Activated naive CD8-positive, alpha-beta T cell treated with anti-CD3 and anti-CD28 coated beads for 36 hours (primary cell): ENCODE data around the gene FBL. TPM values are rescaled to one million over a fixed set of nuclear protein-coding genes. Genes with fewer than 3 reads are reported as not detected.
"Not testable (repeated sequence)": the region's sequence is repeated elsewhere in the genome, so short reads cannot be mapped to it uniquely, and the experiment has no call there.

Experiments used
- DNase-seq: peaks from one replicate; pipeline ENCODE4 v3.0.0; 2021
- H3K27ac Mint-ChIP-seq: one replicate; pipeline ENCODE4 v1.8.0; 2022; ENCODE audit warnings: mild to moderate bottlenecking, moderate library complexity, mixed read lengths
- H3K27me3 Mint-ChIP-seq: one replicate; pipeline ENCODE4 v1.8.0; 2022; ENCODE audit warnings: mild to moderate bottlenecking, mixed read lengths
- H3K36me3 Mint-ChIP-seq: one replicate; pipeline ENCODE4 v1.8.0; 2021; ENCODE audit warnings: mild to moderate bottlenecking, mixed read lengths
- H3K4me1 Mint-ChIP-seq: one replicate; pipeline ENCODE4 v1.8.0; 2021; ENCODE audit warnings: mixed read lengths
- H3K4me3 Mint-ChIP-seq: one replicate; pipeline ENCODE4 v1.8.0; 2022; ENCODE audit warnings: mild to moderate bottlenecking, moderate library complexity, mixed read lengths
- H3K9me3 Mint-ChIP-seq: one replicate; pipeline ENCODE4 v1.8.0; 2022; ENCODE audit warnings: mixed read lengths
- total RNA-seq, 2 experiments: library from RNA; stranded (reverse); gene quantifications; one replicate each; pipeline ENCODE4 v1.2.3, GENCODE V29; 2021

FBL gene
- 100 to 1,000 TPM; 925 to 936 TPM for total RNA-seq

DNA sequence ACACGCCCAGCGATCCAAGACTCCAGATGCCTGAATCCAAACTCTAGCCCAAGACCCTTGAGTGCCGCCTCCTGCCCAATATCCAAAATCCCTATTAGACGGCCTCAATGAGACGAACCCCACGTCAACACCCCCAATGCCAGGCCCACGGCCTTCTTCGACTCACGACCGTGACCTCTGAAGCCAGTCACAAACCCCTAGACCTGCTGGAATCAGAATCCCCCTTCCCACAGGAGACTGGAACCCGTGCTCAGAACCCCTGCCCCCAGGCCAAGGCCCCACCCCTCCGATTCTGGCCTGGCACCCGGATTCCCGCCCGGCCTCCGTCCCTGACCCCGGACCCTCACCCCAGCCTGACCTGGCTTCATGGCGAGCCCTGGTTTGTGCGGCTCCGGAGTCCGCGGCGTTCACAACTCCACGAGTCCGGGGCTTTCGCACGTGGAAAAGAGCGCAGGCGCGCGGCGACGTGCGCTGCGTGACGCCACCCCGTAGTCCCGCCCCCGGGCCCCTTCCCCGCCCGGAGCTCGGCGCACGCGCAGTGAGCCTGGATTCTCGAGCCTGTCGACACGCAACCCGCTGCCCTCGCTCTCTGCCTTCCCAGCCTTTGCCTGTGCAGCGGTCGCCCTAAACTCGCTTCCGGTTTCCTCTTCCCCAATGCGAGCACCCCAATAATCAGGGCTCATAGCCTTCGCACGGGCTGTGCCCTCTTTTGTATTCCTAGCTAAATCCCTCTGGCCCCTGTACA, at the start of gene FBL:
Gene FBL, minus strand, starts transcription at position 447 of the 745 bp plus-strand sequence. Its CDS starts 79 bp downstream, at position 368.
- DNase-seq = peak; percentile 98
- peak within 1 kb of the TSS; percentile 97 for H3K27ac Mint-ChIP-seq
- H3K4me1 Mint-ChIP-seq = peaks cover 38% of the 10 kb centered on the region
- H3K4me3 Mint-ChIP-seq = peak within 1 kb of the TSS; percentile 96
- H3K27me3 Mint-ChIP-seq = no peaks in the 10 kb centered on the region
- peaks cover 33% of the 10 kb centered on the region for H3K36me3 Mint-ChIP-seq
- H3K9me3 Mint-ChIP-seq = no peaks in the 10 kb centered on the region

DNA sequence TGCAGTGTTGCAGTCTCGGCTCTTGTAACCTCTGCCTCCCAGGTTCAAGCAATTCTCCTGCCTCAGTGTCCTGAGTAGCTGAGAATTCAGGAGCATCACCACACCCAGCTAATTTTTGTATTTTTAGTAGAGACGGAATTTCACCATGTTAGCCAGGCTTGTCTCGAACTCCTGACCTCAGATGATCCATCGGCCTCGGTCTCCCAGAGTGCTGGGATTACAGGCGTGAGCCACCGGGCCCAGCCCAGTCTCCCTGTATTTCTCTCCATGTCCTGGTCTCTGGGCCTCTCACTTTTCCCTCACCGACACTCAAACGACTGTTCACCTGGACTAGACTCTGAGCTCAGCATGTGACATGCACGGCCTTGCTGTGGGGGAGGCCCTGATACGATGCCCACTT, 48.9 kb upstream of the FBL start:
- H3K4me3 Mint-ChIP-seq, H3K9me3 Mint-ChIP-seq, H3K36me3 Mint-ChIP-seq, H3K27me3 Mint-ChIP-seq, DNase-seq, H3K27ac Mint-ChIP-seq, H3K4me1 Mint-ChIP-seq: not testable (repeated sequence)

DNA sequence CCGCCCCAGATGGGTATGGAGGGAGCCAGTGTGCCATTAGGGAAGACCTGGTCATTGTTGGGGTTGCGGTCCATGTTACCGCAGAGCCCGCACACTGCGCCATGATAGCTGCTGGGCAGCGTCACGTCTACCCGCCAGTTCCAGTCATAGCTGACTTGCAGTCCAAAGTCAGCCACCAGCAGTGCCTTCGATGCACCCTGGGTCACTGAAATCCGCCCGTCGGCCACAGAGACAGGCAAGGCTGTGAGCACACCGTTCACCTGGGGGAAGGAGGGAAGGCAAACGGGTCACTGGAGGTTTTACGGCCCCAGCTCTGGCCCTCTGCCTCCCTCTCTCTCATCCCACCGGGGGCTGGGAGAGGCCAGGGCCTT, 48.0 kb upstream of the FBL start:
- H3K4me1 Mint-ChIP-seq, H3K4me3 Mint-ChIP-seq, H3K27me3 Mint-ChIP-seq, H3K27ac Mint-ChIP-seq, DNase-seq, H3K9me3 Mint-ChIP-seq, H3K36me3 Mint-ChIP-seq: not testable (repeated sequence)

DNA sequence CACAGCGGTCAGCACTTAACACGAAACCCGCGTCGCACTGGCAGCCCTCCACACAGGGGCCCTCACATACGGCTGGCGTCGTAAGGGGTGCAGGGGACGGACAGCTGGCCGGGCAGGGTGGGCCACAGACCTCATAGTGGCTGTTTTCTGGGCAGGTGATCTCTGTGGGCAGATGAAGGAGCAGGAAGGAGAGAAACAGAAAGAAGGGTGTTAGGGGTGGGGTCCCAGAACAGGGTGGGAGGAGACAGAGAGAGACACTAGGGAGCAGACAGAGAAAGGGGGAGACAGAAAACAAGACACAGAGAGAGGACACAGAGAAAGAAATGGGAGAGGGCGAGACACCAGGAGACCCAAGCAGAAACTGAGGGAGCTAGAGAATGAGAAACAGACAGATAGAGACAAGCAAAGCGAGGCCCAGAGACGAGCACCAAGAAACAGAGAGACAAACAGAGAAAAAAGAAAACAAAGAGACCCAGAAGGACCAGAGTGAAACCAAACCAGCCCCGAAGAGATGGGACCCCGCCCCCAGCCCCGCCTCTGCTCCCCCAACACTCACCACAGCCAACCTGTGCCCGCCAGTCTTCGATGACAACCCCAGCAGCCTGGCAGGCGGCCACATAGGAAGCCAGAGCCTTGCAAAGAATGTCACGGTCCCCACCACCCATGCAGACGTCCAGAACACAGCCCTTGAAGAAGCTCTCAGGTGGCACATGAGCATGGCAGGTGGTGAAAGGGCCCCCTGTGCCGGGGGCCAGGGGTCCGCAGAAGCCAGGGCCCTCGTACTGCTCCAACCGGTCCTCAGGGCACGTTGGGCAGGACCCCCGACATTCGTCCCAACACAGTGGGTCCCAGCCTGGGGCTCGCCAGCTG, 47.4 kb upstream of the FBL start:
- peak; percentile 30 for DNase-seq
- Mint-ChIP-seq H3K27ac (peak overlapping the region; percentile 64), H3K4me3 (peak overlapping the region; percentile 9)
- not testable (repeated sequence) for H3K36me3 Mint-ChIP-seq, H3K27me3 Mint-ChIP-seq, H3K4me1 Mint-ChIP-seq, H3K9me3 Mint-ChIP-seq

DNA sequence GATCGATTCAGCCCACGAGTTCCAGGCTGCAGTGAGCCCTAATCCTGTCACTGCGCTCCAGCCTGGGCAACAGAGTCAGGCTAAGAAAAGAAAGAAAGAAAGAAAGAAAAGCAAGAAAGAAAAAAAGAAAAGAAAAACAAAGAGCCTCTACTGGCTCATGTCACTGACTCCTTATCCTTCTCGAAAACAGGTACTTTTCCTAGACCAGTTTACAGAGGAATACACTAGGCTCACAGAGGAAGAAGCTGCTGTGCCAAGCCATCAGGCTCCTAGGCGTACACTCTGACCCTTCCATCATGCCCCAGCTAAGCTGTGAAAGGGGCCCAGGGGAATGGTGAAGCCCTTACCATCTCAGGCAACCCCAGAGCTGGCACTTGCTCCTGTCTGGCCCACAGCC, 46.3 kb upstream of the FBL start:
- H3K27ac Mint-ChIP-seq, H3K36me3 Mint-ChIP-seq, DNase-seq, H3K4me1 Mint-ChIP-seq, H3K27me3 Mint-ChIP-seq, H3K9me3 Mint-ChIP-seq, H3K4me3 Mint-ChIP-seq: not testable (repeated sequence)

DNA sequence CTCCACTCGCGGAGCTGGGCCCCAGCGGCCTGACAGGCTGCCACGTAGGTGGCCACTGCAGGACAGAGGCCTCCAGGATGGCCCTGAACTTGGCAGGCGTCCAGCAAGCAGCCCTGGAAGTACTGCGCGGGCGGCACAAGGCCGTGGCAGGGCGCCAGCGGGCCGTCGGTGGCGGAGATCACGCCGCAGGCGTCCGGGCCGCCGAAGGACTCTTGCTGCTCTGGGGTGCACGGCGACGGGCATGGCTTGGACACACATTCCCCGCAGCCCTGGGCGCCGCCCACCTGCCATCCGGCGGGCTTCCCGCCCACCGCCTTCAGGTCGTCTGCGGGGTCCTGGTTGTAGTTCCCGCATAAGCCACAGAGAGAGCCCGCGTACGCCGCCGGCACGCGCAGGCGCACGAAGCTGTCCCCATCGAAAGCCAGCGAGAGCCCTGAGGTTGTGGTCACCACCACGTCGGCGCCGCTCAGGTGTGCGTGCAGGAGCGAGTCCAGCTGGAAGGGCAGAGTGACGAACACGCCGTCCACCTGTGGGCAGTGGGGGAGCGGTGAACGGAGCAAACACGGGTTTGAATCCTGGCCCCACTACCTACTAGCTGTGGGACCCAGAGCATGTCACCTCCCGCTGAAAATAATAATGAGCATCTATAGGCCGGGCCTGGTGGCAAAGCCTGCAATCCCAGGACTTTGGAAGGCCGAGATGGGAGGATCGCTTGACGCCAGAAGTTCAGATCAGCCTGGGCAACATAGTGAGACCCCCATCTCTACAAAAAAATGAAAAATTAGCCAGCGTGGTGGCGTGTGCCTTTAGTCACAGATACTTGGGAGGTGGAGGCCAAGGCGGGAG, 45.7 kb upstream of the FBL start:
- H3K36me3 Mint-ChIP-seq, H3K27ac Mint-ChIP-seq, DNase-seq, H3K9me3 Mint-ChIP-seq, H3K4me3 Mint-ChIP-seq, H3K4me1 Mint-ChIP-seq, H3K27me3 Mint-ChIP-seq: not testable (repeated sequence)

DNA sequence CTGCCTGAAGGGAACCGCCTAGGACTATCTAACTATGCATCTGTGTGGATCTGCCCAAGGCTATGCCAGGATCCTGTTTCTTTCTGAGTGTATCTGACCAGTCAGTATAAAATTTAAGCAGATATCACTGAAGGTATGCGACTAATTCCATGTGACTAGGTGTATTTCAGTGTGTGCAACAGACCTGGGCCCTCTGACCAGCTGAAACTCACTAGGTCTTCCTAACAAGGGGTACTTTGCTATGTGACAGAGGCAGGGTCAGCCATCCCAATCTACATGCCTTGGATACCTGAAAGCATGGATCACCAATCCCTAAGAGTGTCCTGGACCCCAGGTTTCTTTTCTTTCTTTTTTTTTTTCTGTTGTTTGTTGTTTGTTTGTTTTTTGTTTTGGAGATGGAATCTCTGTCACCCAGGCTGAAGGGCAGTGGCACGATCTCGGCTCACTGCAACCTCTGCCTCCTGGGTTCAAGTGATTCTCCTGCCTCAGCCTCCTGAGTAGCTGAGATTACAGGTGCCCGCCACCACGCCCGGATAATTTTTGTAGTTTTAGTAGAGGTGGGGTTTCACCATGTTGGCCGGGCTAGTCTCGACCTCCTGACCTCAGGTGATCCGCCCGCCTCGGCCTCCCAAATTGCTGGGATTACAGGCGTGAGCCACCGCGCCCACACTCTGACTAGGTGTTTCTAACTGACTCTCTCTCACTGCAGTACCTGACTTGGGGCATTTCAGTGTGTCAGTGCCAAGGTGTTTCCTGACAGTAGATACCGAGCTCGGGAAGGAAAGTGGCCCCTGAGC, 44.8 kb upstream of the FBL start:
- no peak overlapping the region for H3K27ac Mint-ChIP-seq
- H3K4me3 Mint-ChIP-seq = no peak overlapping the region
- peaks cover 3% of the 10 kb centered on the region for H3K4me1 Mint-ChIP-seq
- no peaks in the 10 kb centered on the region for H3K27me3 Mint-ChIP-seq
- no peak for DNase-seq
- peaks cover 4% of the 10 kb centered on the region for H3K36me3 Mint-ChIP-seq
- no peaks in the 10 kb centered on the region for H3K9me3 Mint-ChIP-seq

DNA sequence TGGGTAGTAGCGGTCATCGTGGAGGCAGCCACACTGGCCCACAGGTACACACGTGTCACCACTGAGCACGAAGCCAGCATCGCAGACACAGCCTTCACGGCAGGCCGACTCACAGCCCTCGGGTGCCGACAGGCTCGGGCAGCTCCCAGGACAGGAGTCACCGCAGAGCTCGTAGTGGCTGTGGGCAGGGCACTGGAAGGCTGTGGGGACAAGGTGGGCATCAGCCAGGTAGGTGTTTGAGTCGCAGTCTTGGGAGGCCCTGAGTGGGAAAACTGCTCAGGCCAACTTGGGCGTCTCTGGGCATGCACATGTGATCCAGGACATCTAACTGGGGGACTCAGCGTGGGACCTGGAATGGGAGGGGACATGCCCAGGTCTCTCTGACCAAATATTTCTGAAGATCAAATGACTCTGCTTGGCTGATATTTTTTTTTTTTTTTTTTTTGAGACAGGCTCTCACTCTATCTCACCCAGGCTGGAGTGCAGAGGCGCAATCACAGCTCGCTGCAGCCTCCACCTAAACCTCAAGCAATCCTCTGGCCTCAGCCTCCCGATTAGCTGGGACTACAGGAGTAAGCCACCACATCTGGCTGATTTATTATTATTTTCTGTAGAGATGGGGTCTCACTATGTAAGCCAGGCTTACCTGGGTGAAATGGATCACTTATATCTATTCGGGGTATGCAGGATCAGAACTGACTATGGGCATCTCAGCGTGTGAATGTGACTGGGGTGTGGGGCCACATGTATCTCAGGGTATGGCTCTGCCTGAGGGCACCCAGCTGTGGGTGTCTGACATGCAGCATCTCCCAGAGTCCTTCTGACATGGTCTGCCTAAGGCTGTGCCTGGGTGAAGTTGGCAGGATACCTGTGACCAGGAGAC, 43.9 kb upstream of the FBL start:
- not testable (repeated sequence) for DNase-seq, H3K4me1 Mint-ChIP-seq, H3K4me3 Mint-ChIP-seq, H3K36me3 Mint-ChIP-seq, H3K27me3 Mint-ChIP-seq, H3K27ac Mint-ChIP-seq, H3K9me3 Mint-ChIP-seq

DNA sequence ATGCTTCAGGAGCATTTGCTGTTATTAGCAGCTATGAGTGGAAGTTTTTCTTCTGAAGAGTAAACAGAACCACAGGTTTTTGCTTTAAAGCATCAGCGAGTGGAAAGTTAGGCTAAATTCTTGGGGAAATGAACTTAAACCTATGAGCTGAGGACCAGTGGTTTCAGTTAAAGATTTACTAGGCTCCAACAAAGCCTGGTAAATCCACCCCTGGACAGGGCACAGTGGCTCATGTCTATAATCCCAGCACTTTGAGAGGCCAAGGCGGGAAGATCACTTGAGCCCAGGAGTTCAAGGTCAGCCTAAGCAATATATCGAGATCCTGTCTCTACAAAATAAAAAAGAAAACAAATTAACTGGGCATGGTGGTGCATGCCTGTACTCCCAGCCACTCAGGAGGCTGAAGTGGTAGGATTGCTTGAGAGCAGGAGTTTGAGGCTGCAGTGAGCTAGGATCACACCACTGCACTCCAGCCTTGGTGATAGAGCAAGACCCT, 41.3 kb upstream of the FBL start:
- H3K27me3 Mint-ChIP-seq, H3K9me3 Mint-ChIP-seq, H3K4me3 Mint-ChIP-seq, H3K27ac Mint-ChIP-seq, H3K4me1 Mint-ChIP-seq, DNase-seq, H3K36me3 Mint-ChIP-seq: not testable (repeated sequence)

DNA sequence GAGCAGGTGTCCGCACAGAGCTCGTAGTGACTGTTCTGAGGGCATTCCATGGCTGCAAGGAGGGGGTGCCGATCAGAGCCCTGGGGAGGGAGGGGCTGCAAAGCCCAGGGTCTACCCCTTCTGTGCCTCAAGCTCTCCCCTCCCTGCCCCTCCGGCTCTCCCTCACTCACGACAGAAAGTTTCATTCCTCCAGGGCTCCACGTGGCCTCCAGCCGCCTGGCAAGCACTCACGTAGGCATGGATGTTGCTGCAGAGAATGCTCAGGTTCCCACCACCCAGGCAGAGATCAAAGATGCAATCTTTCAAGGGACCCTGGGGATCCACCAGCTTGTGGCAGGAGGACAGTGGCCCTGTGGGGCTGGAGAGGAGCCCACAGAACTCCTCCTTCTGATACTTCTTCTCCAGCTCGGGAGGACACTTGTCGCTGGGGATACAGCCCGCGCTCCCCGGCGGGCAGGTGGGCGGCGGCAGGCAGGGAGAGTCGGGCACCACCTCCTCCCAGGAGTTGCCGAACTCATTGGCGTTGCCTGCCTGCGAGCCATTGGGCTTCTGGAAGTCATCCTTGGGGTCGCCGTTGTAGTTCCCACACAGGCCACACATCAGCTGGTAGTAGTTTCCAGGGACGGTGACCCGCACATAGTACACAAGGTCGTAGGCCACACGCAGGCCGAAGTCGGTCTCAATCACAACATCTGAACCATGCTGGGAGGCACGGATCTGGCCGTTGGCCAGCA, 39.8 kb upstream of the FBL start:
- not testable (repeated sequence) for H3K4me1 Mint-ChIP-seq, H3K36me3 Mint-ChIP-seq, H3K27me3 Mint-ChIP-seq, H3K4me3 Mint-ChIP-seq, DNase-seq, H3K27ac Mint-ChIP-seq, H3K9me3 Mint-ChIP-seq

DNA sequence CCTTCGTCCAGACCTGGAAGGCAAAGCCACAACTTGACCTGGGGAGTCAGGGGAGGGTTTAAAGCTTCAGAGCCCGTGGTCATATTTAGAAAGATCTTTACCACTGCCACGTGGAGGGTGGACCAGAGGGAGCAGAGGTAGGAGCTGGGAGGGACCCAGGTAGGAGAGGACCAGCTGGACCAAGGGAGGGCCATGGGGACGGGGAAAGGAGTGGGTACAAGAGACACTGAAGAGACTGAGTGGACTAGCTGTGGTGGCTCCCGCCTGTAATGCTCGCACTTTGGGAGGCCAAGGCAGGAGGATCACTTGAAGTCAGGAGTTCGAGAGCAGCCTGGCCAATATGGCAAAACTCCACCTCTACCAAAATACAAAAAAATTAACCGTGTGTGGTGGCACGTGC, 38.5 kb upstream of the FBL start:
- H3K4me1 Mint-ChIP-seq, H3K4me3 Mint-ChIP-seq, DNase-seq, H3K27me3 Mint-ChIP-seq, H3K36me3 Mint-ChIP-seq, H3K9me3 Mint-ChIP-seq, H3K27ac Mint-ChIP-seq: not testable (repeated sequence)

DNA sequence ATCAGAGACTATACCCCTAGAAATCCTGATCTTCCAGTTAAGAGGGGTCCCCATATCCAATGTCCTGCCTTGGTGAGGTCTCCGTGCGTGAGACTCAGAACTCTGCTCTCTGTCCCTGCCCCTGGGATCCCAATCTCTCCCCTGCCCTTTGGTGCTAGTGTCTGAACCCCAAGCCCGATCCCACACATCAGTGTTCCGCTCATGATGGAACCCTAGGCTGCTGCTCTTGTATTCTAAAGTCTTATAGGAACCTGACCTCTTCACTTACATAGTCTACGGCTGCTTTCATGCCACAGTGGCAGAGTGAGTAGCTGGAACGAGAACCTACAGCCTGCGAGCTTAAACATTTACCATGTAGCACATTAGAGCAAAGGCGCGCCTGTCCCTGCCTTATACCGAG, 36.5 kb upstream of the FBL start:
- not testable (repeated sequence) for H3K27me3 Mint-ChIP-seq, H3K4me1 Mint-ChIP-seq, H3K36me3 Mint-ChIP-seq, DNase-seq, H3K27ac Mint-ChIP-seq, H3K9me3 Mint-ChIP-seq, H3K4me3 Mint-ChIP-seq

DNA sequence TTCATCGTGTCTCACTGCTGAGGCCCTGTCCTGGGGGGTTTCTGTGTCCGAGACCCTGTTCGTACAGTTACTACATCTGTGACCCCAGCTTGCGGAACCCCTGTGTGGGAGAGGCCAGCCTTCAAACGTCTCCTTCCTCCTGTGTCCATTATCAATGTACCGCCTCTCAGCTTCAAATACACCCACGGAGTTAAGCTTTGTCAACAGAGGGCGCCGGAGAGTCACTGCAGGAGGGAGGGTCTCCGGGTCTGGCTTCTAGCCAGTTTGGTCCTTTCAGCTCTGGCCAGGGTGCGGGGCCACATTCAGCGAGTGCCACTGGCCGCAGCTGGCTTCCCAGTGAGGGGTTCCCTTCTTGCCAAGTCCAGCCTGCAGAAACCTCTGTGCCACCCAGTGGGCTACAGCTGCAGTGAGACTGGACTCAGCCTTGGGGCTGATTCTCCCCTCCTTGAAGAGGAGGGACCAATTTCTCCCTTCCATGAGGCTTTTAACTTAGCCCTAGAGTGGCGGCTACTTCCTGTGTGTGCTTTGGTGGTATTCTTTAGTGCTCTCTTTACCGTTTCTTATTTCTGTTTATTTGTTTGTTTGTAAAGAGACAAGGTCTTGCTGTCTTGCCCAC, 35.4 kb upstream of the FBL start:
- not testable (repeated sequence) for H3K4me3 Mint-ChIP-seq, H3K27me3 Mint-ChIP-seq, H3K4me1 Mint-ChIP-seq, H3K9me3 Mint-ChIP-seq, H3K36me3 Mint-ChIP-seq, H3K27ac Mint-ChIP-seq
- DNase-seq = peak; percentile 32
